Measurements from ENCODE around the gene TCERG1L.

DNA sequence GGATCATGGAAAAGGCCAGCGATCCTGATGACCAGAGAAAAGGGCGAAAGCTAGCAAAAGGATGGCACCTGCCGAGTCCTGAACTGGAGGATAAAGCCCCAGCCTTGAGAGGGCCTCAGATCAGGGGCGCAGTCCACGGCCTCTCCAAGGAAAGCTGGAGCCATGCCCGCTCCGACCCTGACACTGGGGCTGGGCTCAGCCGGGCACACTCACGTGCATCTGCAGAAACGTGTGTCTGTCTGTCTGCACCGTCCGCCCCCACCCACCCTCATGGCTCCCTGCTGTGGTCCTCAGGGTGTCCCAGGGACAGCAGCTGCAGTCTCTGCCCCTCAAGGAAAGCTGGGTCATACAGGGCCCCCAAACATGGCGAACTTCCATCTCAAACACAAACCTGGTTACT is 200.5 kb downstream of the TCERG1L start:
- TF ChIP-seq POLR2AphosphoS5 (IDR thresholded peaks at IDR 0.05), result no peak
- TF ChIP-seq, protein P1, sequence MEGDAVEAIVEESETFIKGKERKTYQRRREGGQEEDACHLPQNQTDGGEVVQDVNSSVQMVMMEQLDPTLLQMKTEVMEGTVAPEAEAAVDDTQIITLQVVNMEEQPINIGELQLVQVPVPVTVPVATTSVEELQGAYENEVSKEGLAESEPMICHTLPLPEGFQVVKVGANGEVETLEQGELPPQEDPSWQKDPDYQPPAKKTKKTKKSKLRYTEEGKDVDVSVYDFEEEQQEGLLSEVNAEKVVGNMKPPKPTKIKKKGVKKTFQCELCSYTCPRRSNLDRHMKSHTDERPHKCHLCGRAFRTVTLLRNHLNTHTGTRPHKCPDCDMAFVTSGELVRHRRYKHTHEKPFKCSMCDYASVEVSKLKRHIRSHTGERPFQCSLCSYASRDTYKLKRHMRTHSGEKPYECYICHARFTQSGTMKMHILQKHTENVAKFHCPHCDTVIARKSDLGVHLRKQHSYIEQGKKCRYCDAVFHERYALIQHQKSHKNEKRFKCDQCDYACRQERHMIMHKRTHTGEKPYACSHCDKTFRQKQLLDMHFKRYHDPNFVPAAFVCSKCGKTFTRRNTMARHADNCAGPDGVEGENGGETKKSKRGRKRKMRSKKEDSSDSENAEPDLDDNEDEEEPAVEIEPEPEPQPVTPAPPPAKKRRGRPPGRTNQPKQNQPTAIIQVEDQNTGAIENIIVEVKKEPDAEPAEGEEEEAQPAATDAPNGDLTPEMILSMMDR (IDR thresholded peaks at IDR 0.05 in 8 of 11, conservative IDR thresholded peaks at IDR 0.05 in 3 of 11), result no peak
- no peak for TF ChIP-seq POLR2A (IDR thresholded peaks at IDR 0.05)
